ENCODE data around the gene ARHGAP4.

GRCh38 chrX:153950127-153950526, 24.1 kb upstream of the ARHGAP4 start:
- TF ChIP-seq CTCF (IDR thresholded peaks at IDR 0.05), result no peak
- TF ChIP-seq POLR2A (IDR thresholded peaks at IDR 0.05), result no peak

Data from heart left ventricle (tissue), 13 donors.